ENCODE measurements around the gene MMD. TPM values are rescaled to one million over a fixed set of nuclear protein-coding genes. Genes with fewer than 3 reads are reported as not detected.
"Not testable (repeated sequence)": the region's sequence is repeated elsewhere in the genome, so short reads cannot be mapped to it uniquely, and the experiment has no call there.

MMD gene
- total RNA-seq, 1 donor from 2014 or later: 22.3 TPM

- H3K27me3 ChIP-seq (ENCODE audit: control insufficient read depth, insufficient read depth, low read length): no peaks in the 10 kb centered on the region
- H3K4me3 ChIP-seq (ENCODE audit: low read depth, low read length): no peak overlapping the region
- H3K36me3 ChIP-seq (ENCODE audit: control insufficient read depth, insufficient read depth, low read length): no peaks in the 10 kb centered on the region
- DNase-seq (ENCODE audit: low read depth): no peak
- TF ChIP-seq, protein P1, sequence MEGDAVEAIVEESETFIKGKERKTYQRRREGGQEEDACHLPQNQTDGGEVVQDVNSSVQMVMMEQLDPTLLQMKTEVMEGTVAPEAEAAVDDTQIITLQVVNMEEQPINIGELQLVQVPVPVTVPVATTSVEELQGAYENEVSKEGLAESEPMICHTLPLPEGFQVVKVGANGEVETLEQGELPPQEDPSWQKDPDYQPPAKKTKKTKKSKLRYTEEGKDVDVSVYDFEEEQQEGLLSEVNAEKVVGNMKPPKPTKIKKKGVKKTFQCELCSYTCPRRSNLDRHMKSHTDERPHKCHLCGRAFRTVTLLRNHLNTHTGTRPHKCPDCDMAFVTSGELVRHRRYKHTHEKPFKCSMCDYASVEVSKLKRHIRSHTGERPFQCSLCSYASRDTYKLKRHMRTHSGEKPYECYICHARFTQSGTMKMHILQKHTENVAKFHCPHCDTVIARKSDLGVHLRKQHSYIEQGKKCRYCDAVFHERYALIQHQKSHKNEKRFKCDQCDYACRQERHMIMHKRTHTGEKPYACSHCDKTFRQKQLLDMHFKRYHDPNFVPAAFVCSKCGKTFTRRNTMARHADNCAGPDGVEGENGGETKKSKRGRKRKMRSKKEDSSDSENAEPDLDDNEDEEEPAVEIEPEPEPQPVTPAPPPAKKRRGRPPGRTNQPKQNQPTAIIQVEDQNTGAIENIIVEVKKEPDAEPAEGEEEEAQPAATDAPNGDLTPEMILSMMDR (IDR thresholded peaks at IDR 0.05; ENCODE audit: insufficient read depth, low read length, poor library complexity, severe bottlenecking): no peak
Observed at GRCh38 chr17:55435408-55435807, 13.8 kb upstream of the MMD start.

DNA sequence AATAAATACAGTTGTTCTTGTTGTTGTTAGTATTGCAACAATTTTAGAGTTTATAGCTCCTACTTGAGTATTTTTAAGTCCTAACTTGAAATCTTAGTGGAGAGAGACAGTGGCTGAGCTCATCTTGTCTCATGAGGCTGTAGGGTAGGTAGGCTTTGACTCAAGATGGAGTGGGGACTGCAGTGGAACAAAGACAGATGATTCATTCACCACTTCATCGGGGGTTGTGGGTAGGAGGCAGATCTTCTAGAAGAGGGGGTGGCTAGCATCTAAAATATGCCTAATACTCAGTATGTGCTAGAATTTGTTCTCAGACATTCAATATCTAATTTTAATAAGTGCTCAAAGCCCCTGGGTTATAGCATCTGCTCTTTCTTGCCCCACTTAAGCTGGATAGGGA lies 13.1 kb upstream of the MMD start:
- TF ChIP-seq, protein P1 (IDR thresholded peaks at IDR 0.05; ENCODE audit: insufficient read depth, low read length, poor library complexity, severe bottlenecking): no peak
- no peaks in the 10 kb centered on the region for H3K27me3 ChIP-seq (ENCODE audit: control insufficient read depth, insufficient read depth, low read length)
- H3K36me3 ChIP-seq (ENCODE audit: control insufficient read depth, insufficient read depth, low read length): no peaks in the 10 kb centered on the region
- no peak for DNase-seq (ENCODE audit: low read depth)
- H3K4me3 ChIP-seq (ENCODE audit: low read depth, low read length): no peak overlapping the region

- DNase-seq (ENCODE audit: low read depth): peak; percentile 74
- H3K36me3 ChIP-seq (ENCODE audit: control insufficient read depth, insufficient read depth, low read length): no peaks in the 10 kb centered on the region
- TF ChIP-seq, protein P1 (IDR thresholded peaks at IDR 0.05; ENCODE audit: insufficient read depth, low read length, poor library complexity, severe bottlenecking): no peak
- H3K4me3 ChIP-seq (ENCODE audit: low read depth, low read length): no peak overlapping the region
- no peaks in the 10 kb centered on the region for H3K27me3 ChIP-seq (ENCODE audit: control insufficient read depth, insufficient read depth, low read length)
Observed at GRCh38 chr17:55433629-55434422, 12.2 kb upstream of the MMD start.

DNA sequence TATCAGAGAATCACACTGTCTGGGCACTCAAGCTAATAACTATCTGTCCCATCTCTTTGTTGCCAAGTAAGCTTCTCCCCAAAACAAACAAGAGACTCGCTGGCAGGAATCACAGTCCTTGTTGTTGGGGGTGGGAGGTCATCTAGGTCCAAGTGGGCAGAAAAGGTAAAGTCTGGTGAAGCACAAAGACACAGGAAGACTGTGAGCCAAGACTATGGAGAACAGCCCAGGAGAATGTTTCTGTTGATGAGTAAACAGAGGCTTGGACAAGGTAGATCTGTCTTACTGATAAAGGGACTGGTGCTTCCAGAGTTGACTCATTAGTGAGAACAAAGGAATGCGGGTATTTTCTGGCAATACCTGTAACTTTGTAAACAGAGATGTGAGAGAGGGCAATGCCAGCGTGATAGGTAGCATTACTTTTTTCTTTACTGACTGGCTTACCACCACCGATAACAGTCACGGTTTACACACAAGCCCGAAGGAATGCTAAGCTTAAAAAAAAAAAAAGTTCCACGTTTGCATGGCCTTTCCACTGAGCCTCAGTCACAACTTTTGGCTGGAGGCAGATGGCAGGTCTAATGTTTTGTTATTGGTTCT lies 11.5 kb upstream of the MMD start:
- TF ChIP-seq, protein P1 (IDR thresholded peaks at IDR 0.05; ENCODE audit: insufficient read depth, low read length, poor library complexity, severe bottlenecking): no peak
- H3K36me3 ChIP-seq (ENCODE audit: control insufficient read depth, insufficient read depth, low read length): no peaks in the 10 kb centered on the region
- H3K27me3 ChIP-seq (ENCODE audit: control insufficient read depth, insufficient read depth, low read length): no peaks in the 10 kb centered on the region
- no peak for DNase-seq (ENCODE audit: low read depth)
- no peak overlapping the region for H3K4me3 ChIP-seq (ENCODE audit: low read depth, low read length)

- Histone ChIP-seq H3K4me3 (ENCODE audit: low read depth, low read length) (no peak overlapping the region), H3K36me3 (ENCODE audit: control insufficient read depth, insufficient read depth, low read length) (no peaks in the 10 kb centered on the region), H3K27me3 (ENCODE audit: control insufficient read depth, insufficient read depth, low read length) (no peaks in the 10 kb centered on the region)
- TF ChIP-seq, protein P1 (IDR thresholded peaks at IDR 0.05; ENCODE audit: insufficient read depth, low read length, poor library complexity, severe bottlenecking): no peak
- no peak for DNase-seq (ENCODE audit: low read depth)
Observed at GRCh38 chr17:55432358-55433028, 10.9 kb upstream of the MMD start.

DNA sequence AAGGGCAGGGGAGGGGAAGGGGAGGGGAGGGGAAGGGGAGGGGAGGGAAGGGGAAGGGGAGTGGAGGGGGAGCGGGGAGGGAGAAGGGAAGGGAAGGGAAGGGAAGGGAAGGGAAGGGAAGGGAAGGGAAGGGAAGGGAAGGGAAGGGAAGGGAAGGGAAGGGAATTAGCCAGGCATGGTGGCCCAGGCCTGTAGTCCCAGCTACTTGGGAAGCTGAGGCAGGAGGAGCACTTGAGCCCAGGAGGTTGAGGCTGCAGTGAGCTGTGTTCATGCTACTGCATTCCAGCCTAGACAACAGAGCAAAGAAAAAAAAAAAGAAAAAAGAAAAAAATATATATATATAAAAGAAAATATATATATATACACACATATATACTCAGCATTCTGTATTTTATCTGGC lies 10.3 kb upstream of the MMD start:
- not testable (repeated sequence) for DNase-seq (ENCODE audit: low read depth); H3K4me3 ChIP-seq (ENCODE audit: low read depth, low read length); H3K27me3 ChIP-seq (ENCODE audit: control insufficient read depth, insufficient read depth, low read length); H3K36me3 ChIP-seq (ENCODE audit: control insufficient read depth, insufficient read depth, low read length)
